Activated naive CD8-positive, alpha-beta T cell (primary cell): Measurements from ENCODE around the gene PI4KA.
A peak's percentile ranks its signal among the peaks of the same experiment; 100 is the strongest.
"Not testable (repeated sequence)": the region's sequence is repeated elsewhere in the genome, so short reads cannot be mapped to it uniquely, and the experiment has no call there.

ENCODE experiments used
- H3K27ac Mint-ChIP-seq: one replicate; pipeline ENCODE4 v1.8.0; 2021; ENCODE audit warnings: mixed read lengths
- H3K27me3 Mint-ChIP-seq: one replicate; pipeline ENCODE4 v1.8.0; 2021; ENCODE audit warnings: mixed read lengths
- H3K36me3 Mint-ChIP-seq: one replicate; pipeline ENCODE4 v1.8.0; 2021; ENCODE audit warnings: mixed read lengths
- H3K4me1 Mint-ChIP-seq: one replicate; pipeline ENCODE4 v1.8.0; 2021; ENCODE audit warnings: low read depth, mixed read lengths
- H3K4me3 Mint-ChIP-seq: one replicate; pipeline ENCODE4 v1.8.0; 2021; ENCODE audit warnings: mild to moderate bottlenecking, mixed read lengths
- H3K9me3 Mint-ChIP-seq: one replicate; pipeline ENCODE4 v1.8.0; 2021; ENCODE audit warnings: low read depth, mixed read lengths

PI4KA gene

DNA sequence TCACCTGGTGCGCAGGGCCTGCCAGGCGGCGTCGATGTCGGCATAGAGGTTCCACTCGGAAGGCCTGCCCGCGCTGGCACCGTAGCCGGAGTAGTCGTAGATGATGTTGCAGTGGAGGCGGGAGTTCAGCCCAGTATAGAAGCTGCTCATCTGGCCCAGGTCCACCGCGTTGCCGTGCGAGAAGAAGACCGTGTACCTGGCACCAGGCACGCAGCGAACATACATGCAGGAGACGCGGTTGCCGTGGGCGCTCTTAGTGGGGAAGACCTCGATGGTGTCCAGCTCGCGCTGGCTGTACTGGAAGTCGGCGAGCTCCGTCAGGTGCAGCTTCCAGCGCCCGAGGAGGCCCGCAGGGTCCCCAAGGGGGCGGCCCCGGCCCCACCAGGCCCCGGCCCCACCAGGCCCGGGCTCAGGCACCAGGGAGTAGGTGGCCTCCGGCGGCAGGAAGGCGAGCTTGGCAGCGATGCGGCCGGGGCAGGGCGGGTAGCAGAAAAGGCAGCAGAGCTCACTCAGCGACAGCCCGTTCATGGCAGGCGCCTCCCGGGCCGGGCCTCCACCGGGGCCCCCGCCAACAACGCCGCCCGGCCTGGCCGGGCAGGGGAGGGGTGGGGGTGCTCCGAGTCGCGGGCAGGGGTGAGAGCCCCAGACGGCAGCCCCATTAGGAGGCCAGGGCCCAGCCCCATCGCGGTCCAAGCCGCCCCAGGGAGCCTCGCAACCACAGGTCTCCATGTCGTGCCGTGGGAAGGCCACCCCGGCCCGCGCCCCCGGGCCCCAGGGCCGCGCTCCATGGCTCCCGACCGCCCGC lies 188.0 kb downstream of the PI4KA start:
- peak overlapping the region; percentile 47 for H3K4me3 Mint-ChIP-seq
- not testable (repeated sequence) for H3K4me1 Mint-ChIP-seq, H3K9me3 Mint-ChIP-seq, H3K27me3 Mint-ChIP-seq, H3K36me3 Mint-ChIP-seq, H3K27ac Mint-ChIP-seq

DNA sequence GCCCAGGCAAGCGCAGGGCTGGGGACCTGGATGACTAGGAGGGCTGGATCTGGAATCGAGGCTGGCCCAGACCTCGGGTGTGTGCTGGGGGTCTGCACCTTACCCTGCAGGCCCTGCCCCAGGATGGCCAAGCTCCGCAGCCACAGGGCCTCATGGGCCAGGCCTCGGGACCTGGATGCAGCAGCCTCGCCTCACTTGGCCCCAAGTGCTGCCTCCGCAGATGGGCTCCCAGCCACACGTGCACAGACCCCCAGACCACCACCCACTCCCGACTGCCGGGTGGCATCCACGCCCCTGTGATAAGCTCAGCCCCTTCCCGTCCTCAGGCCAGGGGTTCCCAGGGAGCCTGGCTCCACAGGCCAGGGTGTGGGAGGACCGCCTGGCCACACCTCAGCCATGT lies 188.7 kb downstream of the PI4KA start:
- H3K4me1 Mint-ChIP-seq, H3K9me3 Mint-ChIP-seq, H3K4me3 Mint-ChIP-seq, H3K36me3 Mint-ChIP-seq, H3K27me3 Mint-ChIP-seq, H3K27ac Mint-ChIP-seq: not testable (repeated sequence)

DNA sequence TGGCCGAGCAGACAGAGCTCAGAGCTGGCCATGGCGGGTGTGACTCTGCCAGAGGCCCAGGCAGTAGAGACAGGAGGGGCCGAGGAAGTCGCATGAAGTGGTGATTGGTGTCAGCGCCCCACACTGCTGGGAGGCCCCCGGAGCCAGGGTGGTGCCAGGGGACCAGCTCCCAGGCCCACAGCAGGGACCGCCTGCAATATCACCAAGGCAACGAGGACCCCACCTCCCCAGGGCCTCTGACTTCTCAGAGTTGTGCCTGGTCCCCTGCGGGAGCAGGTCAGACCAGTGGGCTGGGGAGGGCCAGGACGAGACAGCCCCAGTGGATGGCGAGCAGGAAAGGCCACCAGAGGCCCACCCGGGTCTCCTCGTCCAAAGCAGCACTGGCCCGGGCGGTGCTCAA lies 189.1 kb downstream of the PI4KA start:
- H3K27me3 Mint-ChIP-seq, H3K4me3 Mint-ChIP-seq, H3K27ac Mint-ChIP-seq, H3K36me3 Mint-ChIP-seq, H3K9me3 Mint-ChIP-seq, H3K4me1 Mint-ChIP-seq: not testable (repeated sequence)

DNA sequence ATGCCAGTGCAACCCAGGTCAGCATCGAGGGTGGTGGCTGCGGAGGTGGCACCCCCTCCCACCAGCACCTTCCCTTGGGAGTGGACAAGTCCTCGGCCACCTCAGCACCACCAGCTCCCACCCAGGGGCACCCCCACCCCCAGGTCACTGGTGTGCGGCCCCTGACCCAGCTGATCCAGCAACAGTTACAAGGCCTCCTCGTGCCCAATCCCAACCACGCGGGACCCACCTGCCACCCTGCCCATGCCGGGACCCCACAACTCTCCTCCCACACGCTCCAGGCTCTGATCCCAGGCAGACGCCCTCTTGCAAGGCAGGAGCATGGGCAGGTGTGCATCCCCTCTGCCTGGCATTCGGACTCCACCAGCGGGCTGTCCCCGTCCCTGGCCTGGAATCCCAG lies 189.8 kb downstream of the PI4KA start:
- H3K9me3 Mint-ChIP-seq, H3K4me1 Mint-ChIP-seq, H3K36me3 Mint-ChIP-seq, H3K27me3 Mint-ChIP-seq, H3K27ac Mint-ChIP-seq, H3K4me3 Mint-ChIP-seq: not testable (repeated sequence)

DNA sequence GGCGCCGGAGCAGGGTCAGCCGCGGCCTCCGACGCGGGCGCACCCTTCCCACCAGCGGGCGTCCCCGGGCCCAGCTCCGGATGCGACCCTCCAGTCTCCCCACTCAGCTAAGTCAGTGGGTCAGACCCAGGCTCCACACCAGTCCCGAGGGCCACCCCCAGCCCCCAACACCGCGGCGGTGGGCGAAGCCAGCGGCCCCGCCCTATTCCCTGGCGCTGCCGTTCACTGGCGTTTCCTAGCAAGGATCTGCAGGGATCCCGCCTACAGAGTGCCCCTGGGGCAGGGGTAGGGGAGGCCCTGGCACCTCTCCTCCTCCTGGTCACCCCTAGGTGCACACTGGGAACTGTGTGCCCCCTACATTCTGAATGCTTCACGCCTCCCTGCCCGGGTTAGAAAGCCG lies 190.4 kb downstream of the PI4KA start:
- H3K36me3 Mint-ChIP-seq, H3K9me3 Mint-ChIP-seq, H3K4me3 Mint-ChIP-seq, H3K4me1 Mint-ChIP-seq, H3K27me3 Mint-ChIP-seq, H3K27ac Mint-ChIP-seq: not testable (repeated sequence)

DNA sequence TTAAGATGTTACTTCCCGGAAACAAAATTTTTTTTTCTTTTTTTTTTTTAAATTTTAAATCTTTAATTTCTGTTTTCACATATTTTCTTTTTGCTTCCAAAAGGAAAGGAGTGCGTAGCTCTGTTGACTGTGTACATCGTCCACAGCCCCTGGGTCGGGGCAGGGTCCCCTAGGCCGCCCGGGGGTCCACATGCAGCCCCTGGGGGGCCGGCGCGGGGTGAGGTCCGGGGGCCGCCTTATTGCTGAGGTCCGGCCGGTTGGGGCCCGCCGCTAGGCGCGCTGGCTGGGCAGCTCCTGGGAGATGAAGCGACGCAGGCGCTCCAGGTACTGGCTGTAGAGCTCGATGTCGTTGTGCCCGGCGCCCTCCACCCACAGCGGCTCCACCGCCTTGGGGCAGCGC lies 191.1 kb downstream of the PI4KA start:
- not testable (repeated sequence) for H3K4me1 Mint-ChIP-seq, H3K27me3 Mint-ChIP-seq, H3K27ac Mint-ChIP-seq, H3K36me3 Mint-ChIP-seq, H3K4me3 Mint-ChIP-seq, H3K9me3 Mint-ChIP-seq

DNA sequence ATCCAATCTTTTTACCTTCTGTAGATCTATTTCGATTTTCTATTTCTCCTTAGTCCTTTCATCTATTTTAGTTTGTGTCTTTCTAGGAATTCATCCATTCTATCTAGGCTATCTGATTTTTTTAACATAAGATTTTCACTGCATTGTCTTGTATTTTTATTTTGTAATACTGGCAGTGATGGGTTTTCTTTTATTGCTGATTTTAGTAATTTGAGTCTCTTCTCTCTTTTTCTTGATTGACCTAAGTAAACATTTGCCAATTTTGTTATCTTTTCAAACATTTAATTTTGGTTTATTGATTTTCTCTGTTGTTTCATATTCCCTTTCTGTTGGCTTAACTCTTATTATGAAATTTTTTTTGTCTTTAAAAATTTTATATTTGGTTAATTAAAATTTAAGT lies 192.1 kb downstream of the PI4KA start:
- peaks cover 5% of the 10 kb centered on the region for H3K36me3 Mint-ChIP-seq
- H3K9me3 Mint-ChIP-seq: peaks cover 8% of the 10 kb centered on the region
- H3K27ac Mint-ChIP-seq: no peak overlapping the region
- H3K27me3 Mint-ChIP-seq: peaks cover 8% of the 10 kb centered on the region
- H3K4me1 Mint-ChIP-seq: peaks cover 3% of the 10 kb centered on the region
- H3K4me3 Mint-ChIP-seq: no peak overlapping the region

DNA sequence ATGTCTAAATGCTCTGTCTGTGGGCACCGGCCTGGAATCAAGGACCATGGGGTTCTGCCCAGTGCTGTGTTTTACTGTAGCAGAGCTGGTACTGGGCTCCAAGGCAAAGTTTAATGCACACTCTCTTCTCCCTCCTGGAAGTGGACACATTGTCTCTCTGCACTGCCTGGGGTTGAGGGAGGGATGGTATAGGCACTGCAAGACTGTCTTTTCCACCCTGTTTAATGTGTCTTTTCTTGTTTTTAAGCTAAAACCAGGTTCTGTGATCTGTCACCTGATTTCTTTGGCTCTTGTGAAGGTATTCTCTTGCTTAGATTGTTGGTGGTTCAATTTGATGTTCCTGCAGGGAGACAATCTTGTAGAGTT lies 194.0 kb downstream of the PI4KA start:
- H3K4me3 Mint-ChIP-seq: no peak overlapping the region
- H3K36me3 Mint-ChIP-seq: peaks cover 5% of the 10 kb centered on the region
- H3K27me3 Mint-ChIP-seq: peaks cover 8% of the 10 kb centered on the region
- no peak overlapping the region for H3K27ac Mint-ChIP-seq
- peaks cover 8% of the 10 kb centered on the region for H3K9me3 Mint-ChIP-seq
- no peaks in the 10 kb centered on the region for H3K4me1 Mint-ChIP-seq

DNA sequence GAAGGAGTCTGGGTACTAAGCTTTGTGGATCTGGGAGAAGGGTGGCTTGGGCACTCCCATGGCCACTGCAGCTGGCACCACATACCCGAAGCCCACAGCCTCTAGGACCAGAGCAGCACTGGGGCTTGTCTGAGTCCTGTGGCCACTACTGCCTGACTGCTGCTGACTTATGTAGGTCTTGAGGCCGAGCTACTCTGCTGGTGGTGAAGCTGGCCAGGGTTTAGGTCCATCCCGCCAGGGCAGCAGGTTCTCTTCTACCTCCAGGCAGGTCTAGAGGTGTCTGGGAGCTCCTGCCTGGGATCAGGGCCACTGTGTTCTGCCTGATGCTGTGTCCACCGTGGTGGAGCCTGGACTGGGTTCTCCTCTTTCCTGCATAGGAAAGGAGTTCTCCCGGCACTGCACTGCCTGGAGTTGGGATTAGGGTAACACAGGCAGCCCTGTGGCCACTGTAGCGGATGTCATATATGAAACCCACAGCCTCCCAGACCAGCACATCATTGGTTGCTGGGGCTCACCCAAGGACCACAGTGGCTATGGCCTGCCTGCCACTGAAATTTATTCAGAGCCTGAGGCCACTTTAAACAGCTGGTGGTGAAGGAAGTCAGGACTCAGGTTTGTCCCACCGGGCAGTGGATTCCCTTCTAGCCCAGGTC lies 194.5 kb downstream of the PI4KA start:
- H3K9me3 Mint-ChIP-seq: peaks cover 8% of the 10 kb centered on the region
- H3K27me3 Mint-ChIP-seq: peaks cover 8% of the 10 kb centered on the region
- no peaks in the 10 kb centered on the region for H3K4me1 Mint-ChIP-seq
- no peak overlapping the region for H3K4me3 Mint-ChIP-seq
- H3K27ac Mint-ChIP-seq: no peak overlapping the region
- peaks cover 5% of the 10 kb centered on the region for H3K36me3 Mint-ChIP-seq

DNA sequence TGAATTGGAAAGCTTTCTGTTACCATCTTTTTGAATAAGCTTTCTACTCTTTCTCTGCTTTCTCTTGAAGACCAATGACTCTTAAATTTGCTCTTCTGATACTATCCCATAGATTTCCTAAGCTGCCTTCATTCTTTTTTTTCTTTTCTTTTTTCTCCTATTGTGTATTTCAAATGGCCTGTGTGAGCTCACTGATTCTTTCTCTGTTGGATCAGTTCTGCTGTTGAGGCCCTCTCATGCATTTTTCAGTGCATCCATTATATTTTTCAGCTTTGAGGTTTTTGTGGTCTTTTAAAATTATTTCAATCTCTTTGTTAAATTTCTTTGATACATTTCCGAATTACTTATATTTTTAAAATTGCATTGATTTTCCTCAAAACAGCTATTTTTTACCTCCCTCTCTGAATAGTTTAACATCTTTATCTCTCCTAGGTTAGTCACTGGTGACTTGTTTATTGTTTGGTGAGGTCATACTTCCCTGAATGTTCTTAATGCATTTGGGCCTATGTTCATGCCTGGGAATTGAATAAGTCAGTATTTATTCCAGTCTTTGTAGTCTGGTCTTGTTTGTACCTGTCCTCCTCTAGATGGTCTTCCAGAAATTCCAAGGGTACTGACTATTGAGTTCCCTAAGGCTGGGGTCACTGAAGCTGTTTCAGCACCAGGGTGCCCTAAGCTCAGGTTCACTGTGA lies 195.3 kb downstream of the PI4KA start:
- Mint-ChIP-seq H3K27me3 (peaks cover 8% of the 10 kb centered on the region), H3K36me3 (peaks cover 5% of the 10 kb centered on the region), H3K4me3 (no peak overlapping the region), H3K27ac (no peak overlapping the region), H3K4me1 (no peaks in the 10 kb centered on the region), H3K9me3 (peaks cover 8% of the 10 kb centered on the region)

DNA sequence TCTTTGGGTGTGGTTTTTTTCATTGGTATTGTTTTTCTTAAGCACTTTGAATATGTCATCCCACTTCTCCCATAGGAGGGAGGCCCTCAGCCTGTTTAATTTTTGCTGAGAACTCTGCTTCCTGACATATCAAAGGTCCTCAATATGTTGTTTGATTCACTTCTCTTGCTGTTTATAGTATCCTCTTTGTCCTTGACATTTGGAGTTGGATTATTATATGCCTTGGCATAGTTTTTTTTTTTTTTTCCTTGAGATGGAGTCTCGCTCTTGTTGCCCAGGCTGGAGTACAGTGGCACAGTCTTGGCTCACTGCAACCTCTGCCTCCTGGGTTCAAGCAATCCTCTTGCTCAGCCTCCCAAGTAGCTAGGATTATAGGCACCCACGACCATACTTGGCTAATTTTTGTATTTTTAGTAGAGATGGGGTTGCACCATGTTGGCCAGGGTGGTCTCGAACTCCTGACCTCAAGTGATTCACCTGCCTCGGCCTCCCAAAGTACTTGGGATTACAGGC lies 196.0 kb downstream of the PI4KA start:
- not testable (repeated sequence) for H3K4me1 Mint-ChIP-seq, H3K36me3 Mint-ChIP-seq, H3K27me3 Mint-ChIP-seq, H3K4me3 Mint-ChIP-seq, H3K27ac Mint-ChIP-seq, H3K9me3 Mint-ChIP-seq

DNA sequence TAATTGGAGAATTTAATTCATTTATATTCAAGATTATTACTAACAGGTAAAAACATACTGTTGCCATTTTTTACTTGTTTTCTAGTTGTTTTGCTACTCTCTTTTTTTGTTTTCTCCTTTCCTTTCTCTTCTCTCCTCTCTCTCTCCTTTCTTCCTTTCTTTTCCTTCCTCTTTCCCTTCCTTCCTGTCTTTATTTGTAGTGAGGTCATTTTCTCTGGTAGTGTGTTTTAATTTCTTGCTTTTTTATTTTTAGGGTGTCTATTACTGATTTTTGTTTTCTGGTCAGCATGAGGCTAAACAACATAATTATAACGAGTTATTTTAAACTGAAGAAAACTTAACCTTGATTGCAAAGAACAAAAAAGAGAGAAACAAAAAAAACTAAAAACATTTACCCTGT lies 197.1 kb downstream of the PI4KA start:
- Mint-ChIP-seq H3K27me3 (peaks cover 8% of the 10 kb centered on the region), H3K4me3 (no peak overlapping the region), H3K4me1 (no peaks in the 10 kb centered on the region), H3K36me3 (peaks cover 5% of the 10 kb centered on the region), H3K9me3 (peaks cover 8% of the 10 kb centered on the region), H3K27ac (no peak overlapping the region)

DNA sequence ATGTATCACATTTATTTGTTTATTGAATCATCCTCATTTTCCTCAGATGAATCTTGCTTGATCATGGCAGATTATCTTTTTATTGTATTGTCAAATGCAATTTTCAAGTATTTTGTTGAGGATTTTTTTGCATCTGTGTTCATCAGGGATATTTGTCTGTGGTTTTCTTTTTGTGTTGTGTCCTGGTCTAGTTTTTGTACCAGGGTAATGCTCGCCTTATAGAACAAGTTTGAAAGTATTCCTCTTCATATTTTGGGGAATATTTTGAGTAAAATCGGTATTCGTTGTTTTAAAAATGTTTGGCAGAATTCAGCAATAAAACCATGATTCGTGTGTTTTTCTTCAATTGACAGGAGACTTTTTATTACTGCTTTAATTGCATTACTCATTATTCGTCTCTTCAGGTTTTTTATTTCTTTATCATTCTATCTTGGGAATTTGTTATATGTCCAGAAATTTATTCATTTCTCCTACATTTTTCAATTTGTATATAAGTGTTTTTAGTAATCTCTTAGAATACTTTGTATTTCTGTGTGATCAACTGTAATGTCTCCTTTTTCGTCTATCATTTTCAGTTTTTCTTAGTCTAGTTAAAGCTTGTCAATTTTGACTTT lies 198.1 kb downstream of the PI4KA start:
- peaks cover 8% of the 10 kb centered on the region for H3K27me3 Mint-ChIP-seq
- H3K4me3 Mint-ChIP-seq: no peak overlapping the region
- H3K9me3 Mint-ChIP-seq: peaks cover 8% of the 10 kb centered on the region
- no peaks in the 10 kb centered on the region for H3K4me1 Mint-ChIP-seq
- H3K36me3 Mint-ChIP-seq: peaks cover 5% of the 10 kb centered on the region
- H3K27ac Mint-ChIP-seq: no peak overlapping the region

DNA sequence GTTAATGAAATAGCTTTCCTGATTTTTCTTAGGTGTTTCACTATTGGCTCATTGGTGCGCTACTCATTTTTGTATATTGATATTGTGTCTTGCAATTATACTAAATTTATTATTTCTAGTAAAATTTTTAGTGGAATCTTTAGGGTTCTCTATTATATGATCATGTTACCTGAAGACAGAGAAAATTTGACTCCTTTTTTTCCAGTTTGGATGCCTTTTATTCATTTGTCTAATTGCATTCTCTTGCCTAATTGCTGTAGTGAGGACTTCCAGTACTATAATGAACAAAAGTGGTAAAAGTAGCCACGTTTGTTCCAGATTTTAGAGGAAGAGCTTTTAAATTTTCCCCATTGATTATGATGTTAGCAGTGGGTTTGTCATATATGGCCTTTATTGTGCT lies 198.7 kb downstream of the PI4KA start:
- Mint-ChIP-seq H3K9me3 (peaks cover 8% of the 10 kb centered on the region), H3K27ac (no peak overlapping the region), H3K27me3 (peaks cover 8% of the 10 kb centered on the region), H3K4me3 (no peak overlapping the region), H3K4me1 (no peaks in the 10 kb centered on the region), H3K36me3 (peaks cover 5% of the 10 kb centered on the region)

DNA sequence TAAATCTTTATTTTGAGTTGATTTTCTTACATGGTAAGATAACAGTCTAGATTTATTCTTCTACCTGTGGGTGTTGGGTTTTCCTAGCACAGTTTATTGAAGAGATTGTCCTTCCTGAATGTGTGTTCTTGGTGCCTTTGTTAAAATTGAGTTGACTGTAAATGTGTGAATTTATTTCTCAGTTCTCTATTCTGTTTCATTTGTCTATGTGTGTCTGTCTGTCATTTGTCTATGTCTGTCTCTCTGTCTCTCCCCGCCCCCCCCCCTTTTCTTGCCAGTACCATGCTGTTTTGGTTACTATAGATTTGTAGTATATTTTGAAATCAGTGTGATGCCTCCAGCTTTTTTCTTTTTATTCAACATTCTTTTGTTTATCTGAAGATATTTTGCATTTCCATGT lies 199.4 kb downstream of the PI4KA start:
- Mint-ChIP-seq H3K4me3 (no peak overlapping the region), H3K27ac (no peak overlapping the region), H3K4me1 (no peaks in the 10 kb centered on the region), H3K27me3 (peaks cover 8% of the 10 kb centered on the region), H3K9me3 (peaks cover 8% of the 10 kb centered on the region), H3K36me3 (peaks cover 3% of the 10 kb centered on the region)
